IMR-90 (cell line): ENCODE data around the gene USP26.

Experiments
- CTCF ChIP-seq: conservative IDR thresholded peaks from 2 replicates; pipeline ENCODE4 v1.5.1; 2012; ENCODE audit warnings: mild to moderate bottlenecking, low read depth, low read length, improper control_type of control experiment
- FOS ChIP-seq: fragments of 150-350 bp; IDR thresholded peaks from 2 replicates; pipeline ENCODE4 v1.6.1; 2016; ENCODE audit warnings: low read depth, low read length
- MAFK ChIP-seq: IDR thresholded peaks from 2 replicates; pipeline ENCODE4 v1.6.1; 2012; ENCODE audit warnings: low read depth, low read length, improper control_type of control experiment
- MXI1 ChIP-seq: IDR thresholded peaks from 2 replicates; pipeline ENCODE4 v1.6.1; 2012; ENCODE audit warnings: low read depth, mild to moderate bottlenecking, low read length, moderate library complexity, borderline replicate concordance
- POLR2A ChIP-seq: IDR thresholded peaks from 2 replicates; pipeline ENCODE4 v1.6.1; 2012; ENCODE audit warnings: mild to moderate bottlenecking, low read depth, low read length

DNA sequence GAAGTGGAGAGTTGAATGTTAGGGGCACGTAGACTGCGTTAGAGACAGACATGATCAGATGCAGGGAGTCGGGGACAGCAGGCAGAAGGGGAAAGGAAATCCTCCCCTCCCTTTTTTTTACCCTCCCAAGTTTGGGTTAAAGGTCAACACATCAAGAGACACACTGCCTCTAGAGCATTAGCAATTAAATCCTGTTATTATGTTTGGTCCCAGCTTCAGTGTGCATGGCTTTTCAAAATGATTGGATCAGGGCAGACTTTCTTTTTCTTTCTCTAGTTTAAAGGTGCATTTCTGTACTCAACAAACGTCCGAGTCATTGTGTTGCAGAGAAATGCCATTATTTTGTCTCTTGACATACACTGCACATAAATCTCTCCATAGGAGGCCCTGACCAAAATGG lies 63.9 kb downstream of the USP26 start:
- no peak for TF ChIP-seq CTCF
- no peak for TF ChIP-seq FOS
- no peak for TF ChIP-seq POLR2A
- TF ChIP-seq MAFK = no peak
- no peak for TF ChIP-seq MXI1
